GM19452 (cell line): ENCODE measurements around the gene MBOAT7.
"Not testable (repeated sequence)": the region's sequence is repeated elsewhere in the genome, so short reads cannot be mapped to it uniquely, and the experiment has no call there.

Experiments used
- ATAC-seq: cut with Tn5 transposase; IDR thresholded peaks from one replicate; pipeline ENCODE4 v1.9.1; 2021; ENCODE audit not compliant: unreplicated experiment

Gene MBOAT7

DNA sequence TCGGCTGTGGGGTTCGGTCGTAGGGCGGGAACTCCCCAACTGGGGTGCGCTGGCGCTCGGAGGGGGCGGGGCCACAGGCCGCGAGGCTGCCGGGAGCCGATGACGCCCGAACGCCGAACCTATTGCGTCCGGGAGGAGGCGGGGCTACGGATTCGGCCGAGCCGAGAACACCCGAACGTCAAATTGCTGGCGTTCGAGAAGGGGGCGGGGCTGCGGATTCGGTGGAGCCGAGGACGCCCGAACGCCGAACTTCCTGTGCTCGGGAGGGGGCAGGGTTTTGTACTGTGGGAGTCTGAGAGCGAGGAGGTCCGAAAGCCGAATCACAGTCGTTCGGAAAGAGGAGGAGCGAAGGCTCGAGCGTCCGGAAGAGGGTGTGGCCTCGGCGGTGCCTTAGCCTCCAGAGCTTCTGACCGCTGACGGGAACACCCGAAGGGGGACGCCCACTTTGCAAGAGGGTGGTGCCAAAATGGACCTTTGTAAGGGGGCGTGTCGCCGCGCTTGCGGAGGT is 1.2 kb upstream of the MBOAT7 start:
- peak; percentile 43 for ATAC-seq

DNA sequence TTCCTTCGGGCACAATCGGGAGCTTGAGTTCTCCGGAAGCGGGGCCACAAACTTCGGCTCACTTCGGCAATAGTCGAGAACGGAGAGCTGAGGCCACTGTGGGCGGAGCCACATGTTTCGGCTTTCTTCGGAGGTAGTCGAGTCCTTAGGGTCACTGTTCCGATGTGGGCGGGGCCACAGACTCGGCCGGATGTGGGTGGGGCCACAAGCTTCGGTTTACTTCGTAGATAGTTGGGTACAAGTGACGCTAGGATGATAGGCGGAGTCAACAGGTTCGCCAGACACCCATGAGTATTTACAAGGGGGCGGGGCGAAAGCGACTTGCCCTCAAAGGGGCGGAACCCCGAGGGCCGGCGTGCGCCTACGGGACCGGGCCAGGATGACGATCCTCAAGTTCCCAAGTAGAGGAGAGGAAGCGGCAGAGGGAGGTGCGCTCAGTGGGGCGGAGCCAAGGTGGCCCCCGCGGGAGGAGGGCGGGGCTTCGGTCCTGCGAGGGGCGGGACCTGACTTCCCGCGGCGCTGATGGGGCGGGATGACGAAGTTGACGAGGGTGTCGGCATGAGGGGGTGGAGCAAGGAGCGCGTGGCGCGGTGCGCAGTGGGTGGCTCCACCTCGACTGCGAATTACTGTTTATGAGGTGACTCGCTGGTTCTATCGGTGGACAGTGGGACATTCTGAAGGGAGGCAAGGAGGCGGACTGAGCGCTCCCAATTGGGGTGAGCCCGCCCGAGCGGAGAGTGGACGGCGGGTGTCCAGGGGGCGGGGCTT is 539 bp upstream of the MBOAT7 start:
- peak; percentile 44 for ATAC-seq

DNA sequence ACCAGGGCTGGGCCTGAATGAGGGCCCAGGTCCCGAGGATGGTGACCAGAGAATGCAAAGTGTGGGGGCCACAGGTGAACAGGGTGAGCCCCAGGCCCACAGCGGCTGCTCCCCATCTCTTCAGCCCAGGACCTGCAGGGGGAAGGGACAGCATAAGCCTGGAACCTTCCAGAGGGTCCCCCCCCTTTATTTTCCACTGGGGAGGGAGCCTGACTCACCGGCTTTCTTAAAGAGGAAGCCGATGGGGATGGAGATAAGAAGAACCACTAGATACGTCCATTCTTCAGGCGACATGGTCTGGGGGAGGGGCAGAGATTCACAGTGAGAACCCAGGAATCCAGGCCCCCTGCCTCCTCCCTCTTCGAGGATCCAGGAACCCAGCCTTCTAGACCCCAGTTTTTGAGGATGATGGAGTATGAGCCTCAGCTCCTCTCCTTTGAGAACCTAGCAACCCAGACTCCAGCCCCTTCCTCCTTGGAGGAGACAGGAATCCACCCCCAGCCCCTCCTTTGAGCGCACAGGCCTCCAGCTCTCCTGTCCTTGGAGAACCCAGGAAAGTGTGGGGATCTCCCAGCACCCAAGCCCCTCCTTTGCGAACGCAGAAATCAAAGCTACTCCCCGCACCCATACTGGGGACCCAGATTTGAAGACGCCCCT is 1.0 kb downstream of the MBOAT7 start:
- no peak for ATAC-seq

DNA sequence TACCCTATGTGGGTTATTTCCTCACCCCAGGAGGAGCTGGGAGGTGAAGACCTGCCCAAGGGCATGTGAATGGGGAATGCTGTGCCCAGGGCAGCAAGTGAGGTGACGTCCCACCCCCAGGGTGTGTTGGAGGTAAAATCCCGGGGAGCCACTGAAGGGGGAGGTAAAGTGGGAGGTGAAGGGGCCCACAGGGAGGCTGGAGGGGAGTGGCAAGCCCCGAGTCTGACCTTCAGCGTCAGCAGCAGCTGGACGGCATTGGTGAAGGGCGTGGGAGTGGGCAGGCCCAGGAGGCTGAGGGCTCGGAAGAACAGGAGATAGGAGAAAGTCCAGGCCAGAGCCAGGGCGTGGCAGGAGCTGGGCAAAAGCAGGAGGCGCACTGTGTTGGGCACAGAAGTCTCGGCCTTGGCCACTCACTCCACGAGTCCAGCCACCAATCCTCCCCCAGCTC is 2.4 kb downstream of the MBOAT7 start:
- no peak for ATAC-seq

DNA sequence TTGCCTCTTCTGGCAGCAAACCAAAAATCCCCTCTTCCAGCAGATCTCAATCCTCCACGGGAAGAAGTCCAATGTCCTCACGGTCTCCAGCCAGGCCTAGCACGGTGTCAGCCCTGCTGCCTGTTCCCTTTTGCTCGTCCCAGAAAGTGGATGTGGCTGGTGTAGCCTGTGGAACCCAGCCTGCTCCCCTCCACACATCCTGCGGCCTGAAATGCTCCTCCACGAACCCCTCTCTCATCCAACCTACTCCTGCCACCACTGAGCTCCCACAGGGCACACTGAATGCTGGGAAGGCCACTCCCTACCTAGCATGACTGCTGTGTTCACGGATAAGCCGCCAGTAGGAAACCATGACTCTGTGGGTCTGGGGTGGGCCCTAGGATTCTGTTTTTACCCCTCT is 3.0 kb downstream of the MBOAT7 start:
- ATAC-seq: no peak

DNA sequence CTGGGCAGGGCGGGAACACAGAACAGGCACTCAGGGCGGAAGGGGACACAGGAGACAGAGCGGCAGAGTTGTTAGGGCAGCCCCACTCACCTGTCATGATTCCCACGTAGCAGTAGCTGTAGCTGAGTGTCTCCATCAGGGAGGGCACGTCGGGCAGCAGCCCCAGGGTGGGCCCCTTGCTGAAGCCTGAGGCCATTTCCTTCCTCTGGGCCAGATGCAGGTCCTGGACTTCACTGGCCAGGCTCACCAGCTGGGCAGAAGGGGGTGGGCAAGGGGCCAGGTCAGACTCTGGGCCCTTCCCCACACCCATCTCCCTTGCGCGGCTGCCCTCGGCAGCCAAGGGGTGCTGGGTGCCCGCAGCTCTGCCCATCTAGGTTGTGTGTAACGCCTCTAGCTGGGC is 5.9 kb downstream of the MBOAT7 start:
- ATAC-seq: no peak

DNA sequence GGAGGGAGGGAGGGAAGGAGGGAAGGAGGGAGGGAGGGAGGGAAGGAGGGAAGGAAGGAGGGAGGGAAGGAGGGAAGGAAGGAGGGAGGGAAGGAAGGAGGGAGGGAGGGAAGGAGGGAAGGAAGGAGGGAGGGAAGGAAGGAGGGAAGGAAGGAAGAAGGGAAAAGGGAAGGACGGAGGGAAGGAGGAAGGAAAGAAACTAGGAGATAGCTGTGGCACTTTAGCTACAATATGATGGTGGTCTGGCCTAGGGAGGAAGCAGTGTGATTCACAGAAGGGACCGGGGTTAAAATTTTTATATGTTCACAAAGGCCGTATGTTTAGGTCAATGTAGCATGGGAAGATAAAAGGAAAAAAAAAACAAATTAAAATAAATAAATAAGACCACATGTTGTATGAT is 7.5 kb downstream of the MBOAT7 start:
- not testable (repeated sequence) for ATAC-seq

DNA sequence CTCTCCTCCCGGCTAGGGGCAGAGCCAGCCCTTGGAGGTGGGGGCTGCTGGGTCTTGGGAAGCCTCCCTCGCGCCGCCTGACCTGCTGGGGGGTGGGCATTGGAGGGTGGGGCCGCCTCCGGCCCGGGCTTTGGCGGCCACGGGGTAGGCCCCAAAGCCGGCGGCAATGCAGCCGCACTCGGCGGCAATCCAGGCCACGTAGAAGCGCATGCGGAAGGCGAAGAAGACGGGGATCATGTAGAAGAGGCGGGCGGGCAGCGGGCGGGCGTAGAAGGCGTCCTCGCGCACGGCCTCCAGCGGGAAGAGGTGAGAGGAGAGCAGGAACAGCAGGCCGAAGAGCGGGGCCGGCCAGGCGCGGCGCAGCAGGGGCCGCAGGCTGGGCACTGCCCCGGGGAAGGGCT is 8.7 kb downstream of the MBOAT7 start:
- ATAC-seq: no peak

DNA sequence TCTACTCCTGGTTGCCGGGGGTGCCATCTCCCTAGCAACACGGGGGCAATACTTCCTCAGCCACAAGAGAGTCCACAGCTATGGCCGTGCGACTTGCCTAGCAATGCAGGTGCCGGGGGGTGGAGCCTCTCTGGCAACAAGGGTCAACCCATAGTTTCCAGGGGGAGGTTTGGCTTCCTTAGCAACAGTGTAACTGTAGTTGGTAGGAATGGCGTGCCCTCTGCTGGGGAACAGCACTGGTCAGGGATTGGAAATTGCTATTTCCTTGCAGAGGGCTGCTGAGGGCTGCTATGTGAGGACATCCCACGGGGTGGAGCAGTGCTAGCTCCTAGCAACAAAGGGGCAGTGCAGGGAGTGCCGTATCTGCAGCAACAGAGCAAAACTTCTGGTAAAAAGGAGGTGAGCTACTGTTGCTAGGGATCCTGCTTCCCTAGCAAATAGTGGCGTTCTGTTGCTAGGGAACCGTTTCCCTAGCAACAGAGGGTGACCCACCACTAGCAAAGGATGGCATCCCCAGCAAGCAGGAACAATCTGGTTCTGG is 9.4 kb downstream of the MBOAT7 start:
- ATAC-seq: no peak

DNA sequence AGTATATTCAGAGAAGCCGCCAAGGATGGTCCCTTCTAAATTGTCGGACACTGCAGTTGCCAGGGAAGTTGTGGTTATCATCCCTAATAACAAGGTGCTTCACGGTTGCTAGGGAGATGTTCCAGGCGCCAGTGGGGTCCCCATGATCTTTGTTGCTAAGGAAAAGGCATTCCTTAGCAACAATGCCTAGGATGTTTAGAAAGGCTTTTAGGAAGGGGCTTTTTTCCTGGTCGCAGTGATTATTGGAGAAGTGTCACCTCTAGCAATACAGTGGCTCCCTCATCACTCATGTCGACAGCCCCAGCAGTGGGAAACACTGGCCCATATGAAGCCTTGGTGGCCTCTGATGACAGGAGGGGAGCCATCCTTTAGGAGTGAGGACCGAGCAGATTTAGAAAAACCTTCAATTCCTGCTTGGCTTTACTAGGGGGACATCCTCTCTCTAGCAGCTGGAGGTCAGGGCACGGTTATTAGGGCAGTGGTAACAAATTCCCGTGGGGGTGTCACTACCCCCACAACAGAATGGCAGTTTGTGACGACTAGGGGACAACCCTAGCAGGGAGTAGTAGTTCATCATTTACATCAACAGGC is 10.0 kb downstream of the MBOAT7 start:
- ATAC-seq: no peak

DNA sequence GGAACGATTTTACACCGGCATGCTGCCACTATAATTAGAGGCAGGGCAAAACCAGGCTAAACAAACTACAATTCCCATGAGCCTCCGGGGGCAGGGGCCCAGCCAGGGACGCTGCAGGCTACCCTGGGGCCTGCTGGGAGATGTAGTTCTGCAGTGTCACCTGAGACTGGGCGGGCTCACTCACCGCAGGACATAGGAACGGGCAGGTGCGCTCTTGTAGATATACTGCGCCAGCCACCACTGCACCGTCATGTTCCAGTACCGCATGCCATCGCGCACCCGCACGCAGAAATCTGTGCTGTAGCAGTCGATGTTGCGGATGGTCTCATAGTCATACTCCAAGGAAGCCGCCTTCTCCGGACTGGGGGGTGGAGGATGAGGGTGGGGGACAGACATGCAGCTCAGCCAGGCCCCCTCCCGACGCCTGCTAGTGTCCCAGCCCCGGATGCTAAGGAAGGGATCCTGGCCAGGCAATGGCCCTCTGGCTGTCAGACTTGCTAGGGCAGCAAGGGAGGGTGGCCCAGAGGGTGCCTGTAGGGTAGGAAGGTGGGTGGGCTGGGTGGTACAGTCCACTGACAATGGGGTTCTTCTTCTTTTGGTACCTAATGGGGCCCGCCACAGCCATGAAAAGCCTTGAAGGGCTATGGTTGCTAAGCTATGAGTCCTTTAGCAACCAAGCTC is 10.7 kb downstream of the MBOAT7 start:
- no peak for ATAC-seq

DNA sequence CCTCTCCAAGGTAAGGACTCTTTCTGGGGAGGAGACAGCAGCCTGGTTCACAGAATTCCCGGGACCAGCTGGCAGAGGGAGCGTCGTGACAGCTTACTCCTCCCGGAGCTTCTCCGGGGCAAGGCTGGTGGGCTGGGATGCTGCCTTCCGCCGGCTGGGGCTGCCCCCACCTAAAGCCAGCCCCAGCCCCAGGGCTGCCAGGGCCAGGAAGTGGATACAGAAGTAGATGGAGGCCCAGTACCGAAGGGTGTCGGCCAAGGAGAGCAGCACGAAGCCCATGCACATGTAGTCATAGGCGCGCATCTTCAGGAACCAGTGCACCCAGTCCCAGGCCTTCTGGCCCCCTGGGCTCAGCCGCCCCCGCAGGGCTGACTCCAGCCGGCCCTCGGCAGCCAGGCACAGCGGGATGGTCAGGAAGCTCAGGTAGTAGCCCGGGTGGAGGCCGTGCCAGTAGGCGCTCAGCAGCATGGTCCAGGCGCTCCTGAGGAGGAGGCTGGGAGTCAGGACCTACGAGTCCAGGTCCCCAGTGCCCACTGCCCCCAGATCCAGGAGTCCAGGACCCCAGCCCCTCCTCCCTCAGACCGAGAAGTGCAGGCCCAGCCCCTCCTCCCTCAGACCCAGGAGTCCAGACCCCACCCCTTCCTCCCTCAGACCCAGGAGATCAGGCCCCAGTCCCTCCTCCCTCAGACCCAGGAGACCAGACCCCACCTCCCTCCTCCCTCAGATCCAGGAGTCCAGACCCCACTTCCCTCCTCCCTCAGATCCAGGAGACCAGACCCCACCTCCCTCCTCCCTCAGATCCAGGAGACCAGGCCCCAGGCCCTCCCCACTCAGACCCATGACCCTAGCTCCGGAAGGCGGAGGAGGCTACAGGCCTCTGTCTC is 15.2 kb downstream of the MBOAT7 start:
- ATAC-seq: no peak

DNA sequence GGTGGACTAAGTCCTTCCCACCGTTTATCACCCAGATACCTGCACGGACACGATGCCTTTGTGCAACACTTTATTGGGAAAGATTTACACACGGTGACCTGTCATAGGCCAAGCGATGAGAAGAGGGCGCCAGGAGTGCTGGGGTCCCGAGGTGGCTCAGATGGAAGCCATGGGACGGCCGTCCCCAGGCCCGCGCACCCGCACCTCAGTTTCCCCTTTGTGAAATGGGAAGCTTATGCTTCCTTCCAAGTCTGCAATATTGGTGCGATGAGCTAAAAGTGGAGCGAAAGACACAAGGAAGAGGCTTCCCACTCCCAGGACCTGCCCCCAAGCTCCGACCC is 16.1 kb downstream of the MBOAT7 start:
- no peak for ATAC-seq

DNA sequence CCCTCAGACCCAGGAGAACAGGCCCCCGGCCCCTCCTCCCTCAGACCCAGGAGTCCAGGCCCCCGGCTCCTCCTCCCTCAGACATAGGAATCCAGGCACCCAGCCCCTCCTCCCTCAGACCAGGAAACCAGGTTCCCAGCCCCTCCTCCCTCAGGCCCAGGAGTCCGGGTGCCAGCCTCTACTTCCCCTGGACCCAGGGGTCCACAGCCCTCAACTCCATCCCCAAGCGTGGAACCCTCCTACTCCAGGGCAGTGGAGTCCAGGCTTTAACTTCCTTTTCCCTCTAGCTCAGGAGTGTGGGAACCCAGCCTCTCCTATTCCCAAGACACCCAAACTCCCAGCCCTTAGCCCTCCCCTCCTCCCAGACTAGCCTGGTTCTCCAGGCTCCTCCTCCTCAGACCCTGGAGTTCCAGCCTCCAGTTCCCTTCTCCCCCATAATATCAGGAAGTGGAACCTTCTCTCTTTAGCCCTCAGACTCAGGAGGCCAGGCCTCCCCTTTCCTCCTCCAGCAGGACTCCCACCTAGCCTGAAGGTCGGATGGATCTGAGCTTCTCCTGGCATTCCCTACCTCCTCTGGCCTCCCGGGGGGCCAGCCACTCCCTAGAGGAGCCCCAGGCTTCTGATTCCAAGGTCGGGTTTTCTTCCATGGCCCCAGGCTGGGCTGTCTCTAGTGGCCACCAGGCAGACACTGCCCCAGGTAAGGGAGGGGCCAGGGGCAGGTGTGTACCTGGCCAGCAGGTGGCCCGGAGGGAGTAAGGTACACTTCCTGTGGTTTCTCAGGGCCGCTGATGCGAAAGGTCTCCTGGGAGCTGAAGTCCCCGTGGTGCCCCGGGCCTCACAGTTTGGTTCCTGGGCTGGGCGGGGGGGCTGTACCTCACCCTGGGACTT is 16.7 kb downstream of the MBOAT7 start, which contains the start of gene TMC4:
TMC4 (minus strand) TSS at position 690 of the 888 bp plus-strand sequence; CDS start at position 647, 43 bp downstream.
- ATAC-seq: no peak

DNA sequence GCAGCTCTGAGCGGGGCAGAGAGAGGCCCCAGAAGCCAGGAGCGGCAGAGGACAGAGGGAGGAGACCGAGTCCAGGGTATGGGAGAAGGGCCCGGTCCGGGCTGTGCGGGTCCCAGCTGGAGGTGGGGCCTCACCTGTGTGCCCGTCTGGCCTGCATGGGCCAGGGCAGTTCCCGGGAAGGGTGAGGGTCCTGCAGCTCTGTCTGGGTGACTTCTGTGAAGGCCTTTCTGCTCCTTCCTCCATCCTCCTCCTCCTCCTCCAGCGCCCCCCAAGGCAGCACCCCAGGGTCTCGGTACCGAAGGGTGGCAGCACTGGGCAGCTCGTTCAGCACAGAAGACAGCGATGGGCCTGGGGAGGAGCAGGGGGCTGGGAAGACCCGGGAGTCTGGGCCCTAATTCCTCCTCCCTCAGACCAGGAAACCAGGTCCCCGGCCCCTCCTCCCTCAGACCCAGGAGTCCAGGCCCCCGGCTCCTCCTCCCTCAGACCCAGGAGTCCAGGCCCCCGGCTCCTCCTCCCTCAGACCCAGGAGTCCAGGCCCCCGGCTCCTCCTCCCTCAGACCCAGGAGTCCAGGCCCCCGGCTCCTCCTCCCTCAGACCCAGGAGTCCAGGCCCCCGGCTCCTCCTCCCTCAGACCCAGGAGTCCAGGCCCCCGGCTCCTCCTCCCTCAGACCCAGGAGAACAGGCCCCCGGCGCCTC is 17.5 kb downstream of the MBOAT7 start:
- not testable (repeated sequence) for ATAC-seq

DNA sequence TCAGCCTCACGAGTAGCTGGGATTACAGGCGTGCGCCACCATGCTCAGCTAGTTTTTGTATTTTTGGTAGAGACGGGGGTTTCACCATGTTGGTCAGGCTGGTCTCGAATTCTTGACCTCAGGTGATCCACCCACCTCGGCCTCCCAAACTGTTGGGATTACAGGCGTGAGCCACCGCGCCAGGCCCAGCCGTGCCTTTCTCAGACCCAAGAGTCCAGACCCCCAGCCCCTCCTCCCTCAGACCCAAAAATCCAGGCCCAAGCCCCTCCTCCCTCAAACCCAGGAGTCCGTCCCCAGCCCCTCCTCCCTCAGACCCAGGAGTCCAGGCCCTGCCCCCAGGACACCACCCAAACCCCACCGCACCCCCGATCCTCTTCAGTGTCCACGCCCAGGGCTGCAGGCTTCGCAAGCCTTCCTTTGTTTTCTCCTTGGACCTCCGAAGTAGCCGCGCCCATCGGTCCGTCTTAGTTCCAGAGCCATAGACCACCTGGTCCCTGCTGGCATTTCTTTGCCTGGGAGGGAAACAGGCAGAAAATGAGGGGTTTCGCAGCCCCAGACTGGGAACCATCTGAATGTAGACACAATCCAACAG is 20.1 kb downstream of the MBOAT7 start:
- ATAC-seq: no peak

DNA sequence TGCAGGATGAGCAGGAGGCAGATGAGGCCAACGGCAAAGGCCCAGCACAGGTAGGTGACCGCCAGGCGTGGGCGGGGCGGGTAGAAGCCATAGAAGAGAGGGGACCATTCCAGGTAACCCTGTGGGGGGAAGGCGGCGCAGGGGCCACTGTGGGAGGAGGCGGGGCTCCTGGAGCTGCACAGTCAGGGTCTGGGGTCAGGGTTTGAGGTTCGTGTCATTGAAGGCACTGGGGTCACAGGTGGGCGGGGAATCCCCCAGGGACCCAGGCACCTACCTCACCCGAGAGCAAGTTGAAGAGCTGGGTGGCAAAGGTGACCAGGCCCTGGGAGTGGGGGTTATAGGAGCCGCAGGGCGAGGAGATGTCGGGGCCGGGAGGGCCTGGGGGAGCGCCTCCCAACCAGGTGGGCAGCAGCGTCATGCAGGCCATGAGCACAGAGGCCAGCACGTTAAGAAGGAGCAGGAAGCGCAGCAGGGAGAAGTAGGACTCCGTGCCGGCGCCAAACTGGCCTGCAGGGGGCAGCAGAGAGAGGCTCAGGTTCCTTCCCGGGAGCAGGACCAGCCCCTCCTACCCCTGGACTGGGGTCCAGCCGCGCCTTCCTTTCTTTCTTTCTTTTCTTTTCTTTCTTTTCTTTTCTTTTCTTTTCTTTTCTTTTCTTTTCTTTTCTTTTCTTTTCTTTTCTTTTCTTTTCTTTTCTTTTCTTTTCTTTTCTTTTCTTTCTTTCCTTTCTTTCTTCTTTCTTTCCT is 21.0 kb downstream of the MBOAT7 start:
- ATAC-seq: no peak

DNA sequence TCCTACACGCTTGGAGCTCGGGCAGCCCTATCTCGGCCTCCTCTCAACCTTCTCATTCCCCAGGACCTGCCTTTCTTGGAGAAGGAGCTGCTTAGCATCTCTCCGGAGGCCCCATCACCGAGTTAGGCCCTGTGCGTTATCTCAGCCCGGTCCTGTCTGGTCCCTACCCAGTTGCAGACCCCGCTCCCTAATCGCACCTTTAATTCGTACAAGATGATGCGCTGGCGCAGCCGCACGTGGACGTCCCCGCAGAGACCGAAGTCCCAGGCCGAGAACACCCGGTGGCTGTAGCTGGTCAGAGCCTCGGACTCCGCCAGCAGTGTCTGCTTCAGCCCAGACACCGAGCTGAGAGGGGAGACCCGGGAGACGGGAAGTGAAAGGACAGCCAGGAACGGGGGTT is 24.2 kb downstream of the MBOAT7 start:
- ATAC-seq: no peak
